GM18505 (cell line): ENCODE data around the gene SLC35B1.

Source experiments
- ATAC-seq: cut with Tn5 transposase; IDR thresholded peaks from one replicate; pipeline ENCODE4 v1.9.1; 2021; ENCODE audit not compliant: unreplicated experiment
- POLR2A ChIP-seq: IDR thresholded peaks from 4 replicates; pipeline ENCODE4 v1.6.1; 2011; ENCODE audit warnings: borderline replicate concordance; ENCODE audit not compliant: insufficient read depth, insufficient read length; ENCODE audit errors: extremely low read depth

Gene SLC35B1

DNA sequence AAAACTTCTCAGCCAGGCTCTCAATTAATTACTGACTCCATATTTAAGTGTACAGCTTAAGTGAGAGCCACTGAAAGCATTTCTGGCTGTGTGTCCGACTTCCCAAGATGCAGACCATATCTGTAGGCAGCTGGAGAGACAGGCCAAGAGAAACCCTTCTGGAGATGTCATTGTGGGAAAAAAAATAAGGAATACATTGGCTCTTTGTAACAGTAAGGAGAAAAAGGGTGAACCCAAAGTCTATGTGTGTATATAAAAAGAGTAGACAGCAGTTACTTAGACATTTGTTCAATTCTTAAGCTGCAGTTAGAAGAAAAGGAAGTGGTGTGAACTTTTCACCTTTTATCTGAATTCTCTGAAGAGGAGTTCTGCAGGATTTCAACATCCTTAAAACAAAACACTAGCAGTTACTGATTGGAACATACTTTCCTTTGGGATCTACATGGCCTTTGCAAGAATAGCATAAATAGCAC, 34.4 kb upstream of the SLC35B1 start:
- no peak for ATAC-seq
- no peak for TF ChIP-seq POLR2A

DNA sequence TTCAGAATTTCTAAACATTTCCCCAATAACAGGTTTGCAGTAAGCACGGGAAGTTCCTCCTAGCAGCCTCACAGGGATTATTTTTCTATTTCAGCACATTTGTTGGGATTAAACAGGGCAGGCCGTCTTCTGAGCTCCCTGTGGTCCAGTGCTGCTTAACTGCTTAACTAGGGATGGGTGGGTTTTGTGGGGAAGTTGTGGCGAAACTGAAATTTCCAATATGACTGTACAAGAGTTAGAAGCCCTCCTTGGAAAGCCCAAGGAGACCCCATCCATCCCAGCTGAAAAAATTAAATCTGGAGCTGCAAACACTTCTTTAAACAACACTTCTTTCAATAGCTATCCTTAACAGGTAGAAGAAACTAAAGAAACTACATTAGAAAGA, 33.9 kb upstream of the SLC35B1 start:
- no peak for TF ChIP-seq POLR2A
- ATAC-seq, result no peak

DNA sequence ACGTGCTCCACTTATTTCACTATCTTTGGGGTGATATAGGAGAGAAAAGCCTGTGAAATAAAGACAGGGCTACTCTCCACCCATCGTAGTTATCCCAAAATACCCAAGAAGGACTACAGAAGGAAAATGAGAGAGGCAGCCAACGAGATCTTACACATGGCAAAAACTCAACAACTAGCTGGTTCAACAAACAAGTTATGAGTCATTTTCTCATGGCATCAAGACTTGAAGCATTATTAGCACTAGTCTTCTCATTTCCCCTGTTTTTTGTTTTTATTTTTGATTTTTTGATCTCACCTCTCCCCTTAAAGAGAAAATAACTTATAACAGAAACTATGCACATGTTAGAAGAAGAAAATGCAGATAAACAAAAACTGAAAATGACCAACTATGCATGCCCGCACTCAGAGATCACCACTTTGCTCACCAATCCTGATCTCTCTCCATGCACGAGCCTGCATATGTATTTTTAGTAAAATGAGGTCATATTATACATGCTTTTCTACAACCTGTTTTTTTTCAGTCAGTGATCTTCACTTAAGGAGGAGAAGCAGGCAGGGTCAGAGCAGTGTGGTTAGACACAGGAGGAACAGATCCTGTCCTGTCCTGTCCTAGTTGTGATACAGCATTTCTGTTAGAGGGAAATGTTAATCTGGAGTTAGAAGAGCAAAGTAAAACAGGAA, 33.4 kb upstream of the SLC35B1 start:
- no peak for TF ChIP-seq POLR2A
- ATAC-seq, result no peak

DNA sequence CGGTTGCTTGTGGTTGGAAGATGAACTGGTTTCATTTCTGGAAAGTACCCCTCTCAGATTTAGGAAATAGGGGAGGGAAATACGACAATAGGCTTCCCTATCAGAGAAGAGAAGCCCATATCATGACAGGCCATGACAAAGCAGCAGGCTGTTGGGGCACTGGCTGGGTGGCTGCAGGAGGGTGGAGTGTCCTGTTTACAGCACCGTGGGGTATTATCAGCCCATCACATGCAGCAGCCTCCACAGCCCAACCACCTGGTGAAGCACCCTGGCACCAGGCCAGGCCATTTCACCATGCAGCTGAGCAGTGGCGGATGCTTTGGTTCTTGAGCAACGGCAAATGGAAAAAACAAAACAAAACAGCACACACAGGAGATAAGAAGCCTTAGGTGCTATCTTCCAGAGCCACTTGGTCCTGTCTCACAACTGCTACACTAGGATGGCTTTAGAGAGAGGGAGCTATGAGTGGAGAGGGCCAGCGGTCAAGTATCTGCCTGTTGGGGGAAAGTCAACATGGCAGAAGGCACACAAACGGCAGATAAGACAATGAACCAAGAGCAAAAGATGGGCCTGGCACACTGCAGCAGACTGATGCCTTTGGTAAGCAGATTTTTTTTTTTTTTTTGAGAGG, 32.0 kb upstream of the SLC35B1 start:
- peak; percentile 58 for ATAC-seq
- TF ChIP-seq POLR2A, result peak; percentile 41

- no peak for ATAC-seq
- no peak for TF ChIP-seq POLR2A
Measured at GRCh38 chr17:49738456-49739163, 30.8 kb upstream of the SLC35B1 start.

DNA sequence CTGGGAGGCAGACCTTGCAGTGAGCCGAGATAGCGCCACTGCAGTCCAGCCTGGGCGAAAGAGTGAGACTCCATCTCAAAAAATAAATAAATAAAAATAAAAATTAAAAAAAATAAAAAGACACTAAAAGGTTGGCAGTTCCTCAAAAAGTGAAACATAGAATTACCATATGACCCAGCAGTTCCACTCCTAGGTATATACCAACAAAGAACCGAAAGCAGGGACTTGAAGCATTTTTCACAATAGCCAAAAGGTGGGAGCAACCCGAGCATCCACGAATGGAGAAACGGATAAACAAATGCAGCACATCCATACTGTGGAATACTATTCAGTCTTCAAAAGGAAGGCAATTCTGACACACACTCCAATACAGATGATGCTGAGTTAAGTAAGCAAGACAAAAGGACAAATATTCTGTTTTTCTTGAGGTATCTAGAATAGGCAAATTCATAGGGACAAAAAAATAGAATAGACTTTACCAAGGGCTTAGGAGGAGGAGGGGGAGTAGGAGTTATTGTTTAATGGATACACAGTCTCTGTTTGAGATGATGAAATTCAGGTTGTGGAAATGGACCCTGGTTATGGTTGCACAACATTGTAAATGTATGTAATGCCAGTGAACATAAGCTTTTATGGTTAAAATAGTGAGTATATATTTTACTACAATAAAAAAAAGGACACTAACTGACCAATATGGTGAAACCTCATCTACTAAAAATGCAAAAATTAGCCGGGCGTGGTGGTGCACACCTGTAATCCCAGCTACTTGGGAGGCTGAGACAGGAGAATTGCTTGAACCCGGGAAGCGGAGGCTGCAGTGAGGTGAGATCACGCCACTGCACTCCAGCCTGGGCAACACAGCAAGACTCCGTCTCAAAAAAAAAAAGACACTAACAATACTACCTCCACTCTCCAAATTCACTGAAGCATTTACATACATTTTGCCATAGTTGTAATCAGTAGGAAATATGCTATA, 27.0 kb upstream of the SLC35B1 start:
- no peak for ATAC-seq
- no peak for TF ChIP-seq POLR2A

DNA sequence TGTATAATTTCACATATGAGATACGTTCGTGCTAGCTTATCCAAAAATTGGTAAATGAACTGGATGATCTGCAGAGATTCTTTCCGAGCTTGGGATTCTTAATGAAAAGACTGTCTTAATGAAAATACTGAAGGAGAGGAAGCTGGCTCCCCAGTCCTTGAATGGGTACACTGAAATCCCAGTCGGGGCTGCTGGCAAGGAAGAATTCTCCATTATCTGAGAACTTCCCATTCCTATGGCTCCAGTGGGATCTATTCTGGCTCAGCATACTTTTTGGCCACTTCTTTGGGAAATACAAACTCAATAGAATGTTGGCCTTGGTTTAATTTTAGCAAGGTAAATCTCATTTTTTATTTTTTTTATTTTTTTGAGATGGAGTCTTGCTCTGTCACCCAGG, 23.7 kb upstream of the SLC35B1 start:
- ATAC-seq, result no peak
- no peak for TF ChIP-seq POLR2A

GRCh38 chr17:49730785-49731434, 23.1 kb upstream of the SLC35B1 start:
- ATAC-seq, result no peak
- TF ChIP-seq POLR2A, result no peak

- TF ChIP-seq POLR2A, result no peak
- ATAC-seq, result no peak
Measured at GRCh38 chr17:49730078-49730784, 22.5 kb upstream of the SLC35B1 start.

- ATAC-seq, result no peak
- TF ChIP-seq POLR2A, result no peak
Measured at GRCh38 chr17:49729069-49729468, 21.3 kb upstream of the SLC35B1 start.

GRCh38 chr17:49728425-49728824, 20.7 kb upstream of the SLC35B1 start:
- no peak for TF ChIP-seq POLR2A
- no peak for ATAC-seq

GRCh38 chr17:49727380-49727779, 19.6 kb upstream of the SLC35B1 start:
- ATAC-seq, result no peak

More at GRCh38 chr17:49727380-49727779, 19.6 kb upstream of the SLC35B1 start:
- no peak for TF ChIP-seq POLR2A
